ENCODE measurements around the gene MS4A3. TPM values are rescaled to one million over a fixed set of nuclear protein-coding genes. Genes with fewer than 3 reads are reported as not detected.

The MS4A3 gene
- total RNA-seq, 1 donor from 2014 or later = not detected

- no peaks in the 10 kb centered on the region for H3K27me3 ChIP-seq (ENCODE audit: low read depth)
- no peak overlapping the region for H3K4me3 ChIP-seq
- H3K9me3 ChIP-seq = no peaks in the 10 kb centered on the region
- H3K27ac ChIP-seq = no peak overlapping the region
- no peaks in the 10 kb centered on the region for H3K4me1 ChIP-seq
- ATAC-seq = no peak
- H3K36me3 ChIP-seq = no peaks in the 10 kb centered on the region
- intact Hi-C loops (cut with DNase I) = no loop called here
- no peak for TF ChIP-seq CTCF (IDR thresholded peaks at IDR 0.05)
- no peak for DNase-seq
Observed at GRCh38 chr11:60085909-60086308, 29.4 kb downstream of the MS4A3 start.

- Histone ChIP-seq H3K4me3 (no peak overlapping the region), H3K36me3 (no peaks in the 10 kb centered on the region), H3K4me1 (no peaks in the 10 kb centered on the region), H3K9me3 (no peaks in the 10 kb centered on the region), H3K27ac (no peak overlapping the region), H3K27me3 (ENCODE audit: low read depth) (no peaks in the 10 kb centered on the region)
- no peak for TF ChIP-seq CTCF (IDR thresholded peaks at IDR 0.05)
- DNase-seq (no peak), ATAC-seq (no peak)
- intact Hi-C loops (cut with DNase I) = no loop called here
Observed at GRCh38 chr11:60087239-60087638, 30.8 kb downstream of the MS4A3 start.

- ATAC-seq (no peak), DNase-seq (no peak)
- Histone ChIP-seq H3K9me3 (no peaks in the 10 kb centered on the region), H3K4me1 (no peaks in the 10 kb centered on the region), H3K36me3 (no peaks in the 10 kb centered on the region), H3K27ac (no peak within 1 kb of the TSS), H3K4me3 (no peak within 1 kb of the TSS), H3K27me3 (ENCODE audit: low read depth) (no peaks in the 10 kb centered on the region)
- TF ChIP-seq CTCF (IDR thresholded peaks at IDR 0.05) = no peak
- intact Hi-C loops (cut with DNase I) = no loop called here
Observed at GRCh38 chr11:60088364-60088763, 31.9 kb downstream of the MS4A3 start, which contains the start of gene MS4A2. Gene MS4A2 (plus strand): TSS chr11:60088664. CDS start chr11:60088766, 102 bp downstream.

GRCh38 chr11:60095477-60096120, 39.1 kb downstream of the MS4A3 start:
- Histone ChIP-seq H3K9me3 (no peaks in the 10 kb centered on the region), H3K4me3 (no peak overlapping the region), H3K27ac (no peak overlapping the region), H3K27me3 (ENCODE audit: low read depth) (no peaks in the 10 kb centered on the region), H3K4me1 (no peaks in the 10 kb centered on the region), H3K36me3 (no peaks in the 10 kb centered on the region)
- intact Hi-C loops (cut with DNase I) = no loop called here
- ATAC-seq (no peak), DNase-seq (no peak)
- TF ChIP-seq CTCF (IDR thresholded peaks at IDR 0.05) = no peak

- no peak for DNase-seq
- no peak for ATAC-seq
- Histone ChIP-seq H3K27me3 (ENCODE audit: low read depth) (no peaks in the 10 kb centered on the region), H3K27ac (no peak overlapping the region), H3K36me3 (no peaks in the 10 kb centered on the region), H3K9me3 (no peaks in the 10 kb centered on the region), H3K4me1 (no peaks in the 10 kb centered on the region), H3K4me3 (no peak overlapping the region)
- intact Hi-C loops (cut with DNase I) = no loop called here
- no peak for TF ChIP-seq CTCF (IDR thresholded peaks at IDR 0.05)
Observed at GRCh38 chr11:60097189-60097588, 40.7 kb downstream of the MS4A3 start.

Measured in lower lobe of right lung (tissue), 2 donors.